GM13977 (cell line): ENCODE results near the gene KRT6A.

ENCODE experiments used
- DNase-seq: peaks from one replicate; pipeline ENCODE4 v3.0.0; 2012; ENCODE audit warnings: low spot score
- CTCF ChIP-seq: IDR thresholded peaks from 2 replicates; pipeline ENCODE4 v1.5.1; 2012; ENCODE audit warnings: mild to moderate bottlenecking, control low read depth; ENCODE audit not compliant: insufficient read depth; ENCODE audit errors: extremely low read depth, missing control alignments
- in situ Hi-C: fragments of 300-500 bp; cut with MboI; formaldehyde crosslinking; loops from one replicate; pipeline ENCODE4 v1.12.0; 2022; ENCODE audit warnings: low sequenced_read_pairs, low pct_unique_long_range_greater_than_20kb, mixed read lengths, inconsistent platforms; ENCODE audit not compliant: unreplicated experiment

Gene KRT6A

GRCh38 chr12:52530905-52531304 lies 37.8 kb upstream of the KRT6A start:
- in situ Hi-C loops: no loop called here
- DNase-seq: no peak
- no peak for TF ChIP-seq CTCF

- DNase-seq: no peak
Observed at GRCh38 chr12:52530366-52530765, 37.3 kb upstream of the KRT6A start.

GRCh38 chr12:52529846-52530245 lies 36.8 kb upstream of the KRT6A start:
- in situ Hi-C loops: no loop called here
- no peak for DNase-seq
- no peak for TF ChIP-seq CTCF

More at GRCh38 chr12:52530366-52530765, 37.3 kb upstream of the KRT6A start:
- in situ Hi-C loops: no loop called here
- no peak for TF ChIP-seq CTCF

GRCh38 chr12:52529417-52529816 lies 36.4 kb upstream of the KRT6A start:
- in situ Hi-C loops: no loop called here
- no peak for TF ChIP-seq CTCF
- DNase-seq: no peak

- no peak for TF ChIP-seq CTCF
- no peak for DNase-seq
- in situ Hi-C loops: no loop called here
Observed at GRCh38 chr12:52528641-52529143, 35.6 kb upstream of the KRT6A start.

- no peak for DNase-seq
- in situ Hi-C loops: no loop called here
- no peak for TF ChIP-seq CTCF
Observed at GRCh38 chr12:52527121-52527800, 34.2 kb upstream of the KRT6A start.

- DNase-seq: no peak
- no peak for TF ChIP-seq CTCF
- in situ Hi-C loops: no loop called here
Observed at GRCh38 chr12:52526511-52526951, 33.5 kb upstream of the KRT6A start.
